GM21447 (cell line): ENCODE measurements around the gene ELOB.

ENCODE experiments used
- ATAC-seq: cut with Tn5 transposase; IDR thresholded peaks from one replicate; pipeline ENCODE4 v1.9.1; 2021; ENCODE audit not compliant: unreplicated experiment

The ELOB gene

DNA sequence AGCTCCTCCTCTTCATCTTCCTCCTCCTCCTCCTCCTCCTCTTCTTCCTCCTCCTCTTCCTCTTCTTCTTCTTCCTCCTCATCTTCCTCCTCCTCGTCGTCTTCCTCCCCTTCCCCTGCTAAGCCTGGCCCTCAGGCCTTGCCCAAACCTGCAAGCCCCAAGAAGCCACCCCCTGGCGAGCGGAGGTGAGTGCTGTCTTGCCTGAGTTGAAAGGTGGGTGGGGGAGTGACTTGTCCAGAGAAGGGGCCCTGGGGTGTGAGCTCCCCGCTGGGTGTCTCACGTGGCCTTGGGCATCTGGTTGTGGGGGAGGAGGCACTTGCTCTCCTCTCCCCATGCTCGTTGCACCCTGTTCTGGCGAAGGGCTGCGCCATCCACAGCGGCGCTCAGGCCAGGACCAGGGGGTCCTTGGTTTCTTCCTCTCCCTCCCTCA lies 8.0 kb downstream of the ELOB start:
- no peak for ATAC-seq

DNA sequence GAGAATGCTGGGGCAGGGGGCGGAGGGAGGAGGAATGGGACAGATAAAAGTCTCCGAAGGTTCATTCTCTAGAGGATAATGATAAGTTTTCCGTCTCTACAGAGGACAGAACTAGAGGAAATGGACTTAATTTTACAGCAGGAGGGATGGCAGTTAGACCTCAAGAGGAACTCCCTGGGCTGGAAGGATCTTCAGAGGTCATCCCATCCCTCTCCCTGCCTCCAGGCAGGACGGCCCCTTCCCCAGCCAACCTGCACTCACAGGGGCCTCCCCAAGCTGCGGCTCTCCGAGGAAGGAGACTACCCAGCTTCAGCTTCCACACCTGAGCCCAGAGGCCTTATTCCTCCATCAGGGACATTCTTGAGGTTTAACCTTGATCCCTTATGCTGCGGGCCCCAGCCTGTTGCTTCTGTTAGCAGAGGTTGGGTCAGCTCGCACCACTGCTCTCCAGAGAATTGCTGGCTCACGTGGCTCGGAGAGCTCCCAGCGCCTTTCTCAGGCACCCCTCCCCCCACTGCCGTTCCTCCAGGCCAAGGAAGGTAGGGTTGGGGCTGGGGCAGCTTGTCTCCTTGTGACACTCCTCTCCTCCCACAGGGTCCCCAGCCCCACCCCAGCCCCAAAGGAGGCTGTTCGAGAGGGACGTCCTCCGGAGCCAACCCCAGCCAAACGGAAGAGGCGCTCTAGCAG lies 8.5 kb downstream of the ELOB start:
- no peak for ATAC-seq

DNA sequence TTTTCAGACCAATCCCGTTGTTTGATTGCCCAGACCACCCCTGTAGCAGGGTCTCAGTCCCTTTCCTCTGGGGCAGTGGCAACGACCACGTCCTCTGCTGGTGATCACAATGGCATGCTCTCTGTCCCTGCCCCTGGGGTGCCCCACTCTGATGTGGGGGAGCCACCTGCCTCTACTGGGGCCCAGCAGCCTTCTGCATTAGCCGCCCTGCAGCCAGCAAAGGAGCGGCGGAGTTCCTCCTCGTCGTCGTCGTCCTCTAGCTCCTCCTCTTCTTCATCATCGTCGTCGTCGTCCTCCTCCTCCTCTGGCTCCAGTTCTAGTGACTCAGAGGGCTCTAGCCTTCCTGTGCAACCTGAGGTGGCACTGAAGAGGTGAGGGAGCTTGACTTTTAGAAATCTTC lies 9.2 kb downstream of the ELOB start:
- no peak for ATAC-seq

DNA sequence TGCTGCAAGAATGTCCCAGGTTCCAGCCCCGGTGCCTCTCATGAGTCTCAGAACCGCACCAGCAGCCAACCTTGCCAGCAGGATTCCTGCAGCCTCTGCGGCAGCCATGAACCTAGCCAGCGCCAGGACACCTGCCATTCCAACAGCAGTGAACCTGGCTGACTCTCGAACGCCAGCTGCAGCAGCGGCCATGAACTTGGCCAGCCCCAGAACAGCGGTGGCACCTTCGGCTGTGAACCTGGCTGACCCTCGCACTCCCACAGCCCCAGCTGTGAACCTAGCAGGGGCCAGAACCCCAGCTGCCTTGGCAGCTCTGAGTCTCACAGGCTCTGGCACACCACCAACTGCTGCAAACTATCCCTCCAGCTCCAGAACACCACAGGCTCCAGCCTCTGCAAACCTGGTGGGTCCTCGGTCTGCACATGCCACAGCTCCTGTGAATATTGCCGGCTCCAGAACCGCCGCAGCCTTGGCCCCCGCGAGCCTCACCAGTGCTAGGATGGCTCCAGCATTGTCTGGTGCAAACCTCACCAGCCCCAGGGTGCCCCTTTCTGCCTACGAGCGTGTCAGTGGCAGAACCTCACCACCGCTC lies 9.8 kb downstream of the ELOB start:
- no peak for ATAC-seq

DNA sequence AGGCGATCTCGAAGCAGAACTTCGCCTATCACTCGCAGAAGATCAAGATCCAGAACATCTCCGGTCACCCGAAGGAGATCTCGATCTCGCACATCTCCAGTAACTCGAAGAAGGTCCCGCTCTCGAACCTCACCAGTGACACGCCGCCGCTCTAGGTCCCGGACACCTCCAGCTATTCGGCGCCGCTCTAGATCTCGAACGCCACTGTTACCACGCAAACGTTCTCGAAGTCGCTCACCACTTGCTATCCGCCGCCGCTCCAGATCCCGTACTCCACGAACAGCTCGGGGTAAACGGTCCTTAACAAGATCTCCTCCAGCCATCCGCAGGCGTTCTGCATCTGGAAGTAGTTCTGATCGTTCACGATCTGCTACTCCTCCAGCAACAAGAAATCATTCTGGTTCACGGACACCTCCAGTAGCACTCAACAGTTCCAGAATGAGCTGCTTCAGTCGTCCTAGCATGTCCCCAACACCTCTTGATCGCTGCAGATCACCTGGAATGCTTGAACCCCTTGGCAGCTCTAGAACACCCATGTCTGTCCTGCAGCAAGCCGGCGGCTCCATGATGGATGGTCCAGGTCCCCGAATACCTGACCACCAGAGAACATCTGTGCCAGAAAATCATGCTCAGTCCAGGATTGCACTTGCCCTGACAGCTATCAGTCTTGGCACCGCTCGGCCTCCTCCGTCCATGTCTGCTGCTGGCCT lies 10.5 kb downstream of the ELOB start:
- no peak for ATAC-seq

DNA sequence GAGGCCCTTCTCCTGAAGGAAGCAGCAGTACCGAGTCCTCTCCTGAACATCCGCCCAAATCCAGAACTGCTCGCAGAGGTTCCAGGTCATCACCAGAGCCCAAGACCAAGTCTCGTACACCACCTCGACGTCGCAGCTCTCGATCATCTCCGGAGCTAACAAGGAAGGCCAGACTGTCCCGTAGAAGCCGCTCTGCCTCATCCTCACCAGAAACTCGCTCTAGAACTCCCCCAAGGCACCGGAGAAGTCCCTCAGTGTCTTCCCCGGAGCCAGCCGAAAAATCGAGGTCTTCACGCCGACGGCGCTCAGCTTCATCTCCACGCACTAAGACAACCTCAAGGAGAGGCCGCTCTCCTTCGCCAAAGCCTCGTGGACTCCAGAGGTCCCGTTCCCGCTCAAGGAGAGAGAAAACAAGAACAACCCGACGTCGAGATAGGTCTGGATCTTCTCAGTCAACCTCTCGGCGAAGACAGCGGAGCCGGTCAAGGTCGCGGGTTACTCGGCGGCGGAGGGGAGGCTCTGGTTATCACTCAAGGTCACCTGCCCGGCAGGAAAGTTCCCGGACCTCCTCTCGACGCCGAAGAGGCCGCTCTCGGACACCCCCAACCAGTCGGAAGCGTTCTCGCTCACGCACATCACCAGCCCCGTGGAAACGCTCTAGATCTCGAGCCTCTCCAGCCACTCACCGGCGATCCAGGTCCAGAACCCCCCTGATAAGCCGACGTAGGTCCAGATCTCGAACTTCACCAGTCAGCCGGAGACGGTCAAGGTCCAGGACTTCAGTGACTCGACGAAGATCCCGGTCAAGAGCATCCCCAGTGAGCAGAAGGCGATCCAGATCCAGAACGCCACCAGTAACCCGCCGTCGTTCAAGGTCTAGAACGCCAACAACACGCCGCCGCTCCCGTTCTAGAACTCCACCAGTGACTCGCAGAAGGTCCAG lies 11.3 kb downstream of the ELOB start:
- no peak for ATAC-seq

DNA sequence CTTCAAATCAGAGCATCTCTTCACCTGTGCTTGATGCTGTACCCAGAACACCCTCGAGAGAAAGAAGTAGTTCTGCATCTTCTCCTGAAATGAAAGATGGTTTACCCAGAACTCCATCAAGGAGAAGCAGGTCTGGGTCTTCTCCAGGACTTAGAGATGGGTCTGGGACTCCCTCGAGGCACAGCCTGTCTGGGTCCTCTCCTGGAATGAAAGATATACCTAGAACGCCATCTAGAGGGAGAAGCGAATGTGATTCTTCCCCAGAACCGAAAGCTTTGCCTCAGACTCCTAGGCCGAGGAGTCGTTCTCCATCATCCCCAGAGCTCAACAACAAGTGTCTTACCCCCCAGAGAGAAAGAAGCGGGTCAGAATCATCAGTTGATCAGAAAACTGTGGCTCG lies 12.4 kb downstream of the ELOB start:
- ATAC-seq, result no peak

DNA sequence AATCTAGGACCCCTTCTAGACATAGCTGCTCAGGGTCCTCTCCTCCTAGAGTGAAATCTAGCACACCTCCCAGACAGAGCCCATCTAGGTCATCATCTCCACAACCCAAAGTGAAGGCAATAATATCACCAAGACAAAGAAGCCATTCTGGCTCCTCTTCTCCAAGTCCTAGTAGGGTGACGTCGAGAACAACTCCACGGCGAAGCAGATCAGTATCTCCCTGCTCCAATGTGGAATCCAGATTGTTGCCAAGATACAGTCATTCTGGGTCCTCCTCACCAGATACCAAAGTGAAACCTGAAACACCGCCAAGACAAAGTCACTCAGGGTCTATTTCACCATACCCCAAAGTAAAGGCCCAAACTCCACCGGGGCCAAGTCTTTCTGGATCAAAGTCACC lies 13.9 kb downstream of the ELOB start:
- ATAC-seq, result no peak

DNA sequence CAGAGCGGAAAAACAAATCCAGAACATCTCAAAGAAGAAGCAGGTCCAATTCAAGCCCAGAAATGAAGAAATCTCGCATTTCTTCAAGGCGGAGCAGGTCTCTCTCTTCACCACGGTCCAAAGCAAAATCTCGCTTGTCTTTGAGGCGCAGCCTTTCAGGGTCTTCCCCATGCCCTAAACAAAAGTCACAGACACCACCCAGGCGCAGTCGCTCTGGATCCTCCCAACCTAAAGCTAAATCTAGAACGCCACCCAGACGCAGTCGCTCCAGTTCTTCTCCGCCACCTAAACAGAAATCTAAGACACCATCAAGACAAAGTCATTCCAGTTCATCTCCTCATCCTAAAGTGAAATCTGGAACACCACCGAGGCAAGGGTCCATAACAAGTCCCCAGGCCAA lies 14.4 kb downstream of the ELOB start:
- no peak for ATAC-seq

DNA sequence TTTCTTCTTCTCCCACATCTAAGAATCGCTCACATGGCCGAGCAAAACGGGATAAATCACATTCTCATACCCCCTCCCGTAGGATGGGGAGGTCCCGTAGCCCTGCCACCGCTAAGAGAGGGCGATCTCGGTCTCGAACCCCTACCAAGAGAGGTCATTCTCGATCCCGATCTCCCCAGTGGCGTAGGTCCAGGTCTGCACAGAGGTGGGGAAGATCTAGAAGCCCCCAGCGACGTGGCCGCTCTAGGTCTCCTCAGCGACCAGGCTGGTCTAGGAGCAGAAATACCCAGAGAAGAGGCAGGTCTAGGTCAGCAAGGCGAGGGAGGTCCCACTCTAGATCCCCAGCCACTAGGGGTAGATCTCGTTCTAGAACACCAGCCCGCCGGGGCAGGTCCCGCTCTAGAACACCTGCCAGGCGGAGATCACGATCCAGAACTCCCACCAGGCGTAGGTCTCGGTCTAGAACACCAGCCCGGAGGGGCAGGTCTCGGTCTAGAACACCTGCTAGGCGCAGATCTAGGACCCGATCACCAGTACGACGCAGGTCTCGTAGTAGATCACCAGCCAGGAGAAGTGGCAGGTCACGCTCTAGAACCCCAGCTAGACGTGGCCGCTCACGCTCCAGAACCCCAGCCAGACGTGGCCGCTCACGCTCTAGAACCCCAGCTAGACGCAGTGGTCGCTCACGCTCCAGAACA lies 15.0 kb downstream of the ELOB start:
- ATAC-seq, result no peak

DNA sequence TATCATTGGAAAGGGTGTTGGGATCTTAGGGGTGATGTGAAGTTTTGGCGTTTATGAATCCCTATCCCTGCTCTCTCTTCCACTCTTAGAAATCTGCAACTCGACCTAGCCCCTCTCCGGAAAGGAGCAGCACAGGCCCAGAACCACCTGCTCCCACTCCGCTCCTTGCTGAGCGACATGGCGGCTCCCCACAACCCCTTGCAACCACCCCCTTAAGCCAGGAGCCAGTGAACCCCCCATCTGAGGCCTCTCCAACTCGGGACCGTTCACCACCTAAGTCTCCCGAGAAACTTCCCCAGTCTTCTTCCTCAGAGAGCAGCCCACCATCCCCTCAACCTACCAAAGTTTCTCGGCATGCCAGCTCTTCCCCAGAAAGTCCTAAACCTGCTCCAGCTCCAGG lies 15.6 kb downstream of the ELOB start:
- ATAC-seq, result no peak

DNA sequence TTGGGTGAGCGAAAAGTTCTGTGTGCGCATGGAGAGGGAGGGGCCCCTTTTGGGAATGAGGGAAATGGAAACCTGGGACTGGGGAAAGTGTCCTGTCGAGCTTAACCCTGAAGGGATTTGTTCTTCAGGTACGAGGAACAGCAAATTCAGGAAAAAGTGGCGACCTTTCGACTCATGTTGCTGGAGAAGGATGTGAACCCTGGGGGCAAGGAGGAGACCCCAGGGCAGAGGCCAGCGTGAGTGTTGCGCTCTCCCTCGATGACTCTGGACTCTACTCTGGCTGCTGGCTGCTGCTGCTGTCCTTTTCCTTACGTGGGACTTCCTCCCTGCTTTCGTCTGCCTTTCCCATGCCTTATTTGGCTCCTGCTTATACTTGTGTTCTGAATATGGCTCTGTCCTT lies 19.7 kb downstream of the ELOB start:
- no peak for ATAC-seq

DNA sequence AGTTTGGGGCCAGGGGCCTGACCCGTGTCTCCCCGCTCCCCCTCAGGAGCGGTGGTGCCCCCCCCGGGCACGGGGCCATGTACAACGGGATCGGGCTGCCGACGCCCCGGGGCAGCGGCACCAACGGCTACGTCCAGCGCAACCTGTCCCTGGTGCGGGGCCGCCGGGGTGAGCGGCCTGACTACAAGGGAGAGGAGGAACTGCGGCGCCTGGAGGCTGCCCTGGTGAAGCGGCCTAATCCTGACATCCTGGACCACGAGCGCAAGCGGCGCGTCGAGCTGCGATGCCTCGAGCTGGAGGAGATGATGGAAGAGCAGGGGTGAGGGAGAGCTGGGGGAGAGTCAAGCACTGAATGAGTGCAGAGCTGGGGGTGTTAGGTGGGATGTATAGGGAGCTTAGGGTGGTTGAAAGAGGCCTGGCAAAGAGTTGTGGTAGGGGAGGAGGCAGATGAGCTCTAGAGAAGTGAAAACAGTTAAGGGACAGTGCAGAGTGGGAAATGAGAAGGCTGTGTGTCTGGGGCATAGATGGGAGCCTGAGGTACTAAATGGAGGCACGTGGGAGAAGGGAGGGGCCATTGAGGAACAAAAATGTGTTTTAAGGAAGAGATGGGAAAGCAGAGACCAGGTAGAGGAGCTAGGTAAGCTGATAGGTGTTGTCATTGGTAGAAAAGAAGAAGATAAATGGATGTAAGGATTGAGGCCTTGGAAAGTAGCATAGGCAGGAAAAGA lies 20.6 kb downstream of the ELOB start:
- no peak for ATAC-seq

DNA sequence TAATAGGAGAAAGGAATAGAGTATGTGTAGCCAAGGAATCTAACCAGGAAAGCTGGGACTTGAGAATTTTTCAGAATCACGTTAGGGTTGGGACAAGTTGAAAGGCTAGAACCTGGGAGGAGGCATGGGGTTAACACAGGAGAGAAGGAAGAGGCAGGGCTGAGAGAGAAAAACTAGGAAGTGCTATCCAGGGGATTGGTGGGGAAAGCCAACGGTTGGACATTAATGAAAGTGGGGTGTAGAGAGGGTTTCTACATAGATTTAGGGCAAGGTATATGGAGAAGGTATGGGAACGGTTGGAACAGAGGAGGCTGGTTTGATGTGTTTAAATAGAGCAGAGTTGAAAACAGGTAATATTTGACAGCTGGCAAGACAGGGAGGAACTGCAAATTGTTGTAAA lies 21.9 kb downstream of the ELOB start:
- ATAC-seq, result no peak

DNA sequence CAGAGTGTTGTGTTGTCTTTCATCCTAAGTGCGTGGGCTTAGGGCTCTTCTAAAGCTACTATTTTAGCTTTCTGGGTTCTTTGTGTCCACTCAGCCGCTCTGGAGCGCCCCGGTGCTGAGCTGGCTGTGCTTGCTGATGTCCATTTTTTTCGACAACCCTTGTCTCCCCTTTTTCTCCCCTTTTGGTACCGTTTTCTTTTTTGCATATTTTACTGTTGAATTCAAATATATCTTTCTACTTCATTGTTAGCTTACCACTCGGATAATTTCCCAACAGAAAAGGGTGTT lies 23.4 kb downstream of the ELOB start:
- ATAC-seq, result no peak

DNA sequence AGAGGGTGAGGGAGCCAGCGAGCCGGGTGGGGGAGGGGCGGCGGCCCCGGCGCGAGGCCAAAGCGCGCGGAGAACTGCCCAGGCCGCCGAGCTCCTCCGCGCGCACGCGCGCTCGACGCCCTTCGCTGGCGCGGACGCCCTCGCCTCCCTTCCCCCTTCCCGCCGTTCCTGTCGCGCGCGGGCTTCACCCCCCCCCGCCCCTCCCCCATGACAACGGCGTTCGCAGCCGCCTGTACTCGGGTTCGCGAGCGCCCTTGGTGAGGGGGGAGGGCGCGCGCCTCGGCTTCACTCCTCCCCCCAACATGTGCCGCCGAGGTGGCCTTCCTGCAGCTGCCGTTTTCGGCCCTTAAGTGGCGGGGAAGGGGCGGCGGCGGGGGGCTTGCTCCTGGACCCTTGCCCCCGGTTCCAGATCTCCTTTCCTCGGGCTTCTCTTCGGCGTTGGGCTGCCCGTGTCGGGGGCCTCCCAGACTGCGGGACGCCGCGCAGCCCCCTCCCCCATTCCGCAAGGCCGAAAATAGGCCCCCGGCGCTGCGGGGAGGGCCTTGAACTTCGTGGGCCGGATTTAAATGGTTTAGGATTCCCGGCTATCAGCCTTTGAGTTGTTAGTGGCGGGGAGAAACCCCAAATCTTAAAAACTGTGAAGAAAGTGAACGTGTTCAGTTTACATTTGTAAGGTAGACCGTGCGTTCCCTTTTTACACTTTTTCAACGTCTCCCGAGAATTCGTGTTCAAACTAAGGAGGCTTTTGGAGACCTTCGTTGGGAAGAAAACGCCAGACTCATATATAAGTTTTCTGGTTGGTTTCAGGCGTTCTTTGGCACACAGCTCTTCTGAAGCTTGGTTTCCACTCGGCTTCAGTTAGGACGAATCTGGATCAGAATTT lies 24.0 kb downstream of the ELOB start:
- peak; percentile 31 for ATAC-seq

DNA sequence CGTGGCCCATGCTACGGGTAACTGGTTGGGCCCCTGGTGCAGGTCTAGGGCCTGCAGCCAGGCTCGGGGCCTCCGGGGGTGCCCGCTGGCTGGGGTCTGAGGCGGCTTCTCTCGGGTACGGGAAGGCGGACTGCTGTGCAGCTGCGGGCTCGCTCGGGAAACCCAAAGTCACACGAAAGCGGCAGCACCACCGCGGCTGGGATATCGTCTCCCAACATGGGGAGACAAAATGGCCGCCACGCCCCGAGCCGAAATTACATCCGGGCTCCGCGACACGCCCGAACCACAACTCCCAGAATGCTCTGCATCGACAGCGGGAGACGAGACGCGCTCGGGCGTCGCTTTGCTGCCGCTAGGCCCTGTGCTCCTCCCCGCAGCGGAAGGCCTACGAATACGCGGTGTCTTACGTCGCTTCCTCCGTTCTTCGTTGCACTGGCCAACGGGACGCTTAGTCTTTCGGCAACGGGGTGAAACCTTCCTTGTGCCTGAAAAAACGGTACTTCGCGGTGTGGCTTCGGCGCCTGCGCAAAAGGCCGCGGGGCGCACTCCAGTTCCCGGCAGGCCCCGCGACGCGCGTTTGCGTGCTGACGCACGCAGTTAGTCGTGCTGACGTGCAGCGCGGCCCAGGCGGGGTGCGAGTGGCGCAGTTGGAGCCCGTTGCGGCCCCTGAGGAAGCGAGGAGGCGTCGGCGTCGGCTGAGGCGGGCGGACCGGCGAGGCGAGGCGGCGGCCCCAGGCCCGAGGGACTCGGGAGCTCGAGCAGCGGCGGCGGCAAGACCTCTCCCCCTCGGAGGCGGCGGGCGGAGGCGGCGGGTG lies 24.8 kb downstream of the ELOB start, which contains the start of gene SRRM2:
Gene SRRM2, plus strand, starts transcription at position 604 of the 815 bp plus-strand sequence. CDS start 3,727 bp downstream, outside the sequence.
- ATAC-seq, result peak; percentile 73

DNA sequence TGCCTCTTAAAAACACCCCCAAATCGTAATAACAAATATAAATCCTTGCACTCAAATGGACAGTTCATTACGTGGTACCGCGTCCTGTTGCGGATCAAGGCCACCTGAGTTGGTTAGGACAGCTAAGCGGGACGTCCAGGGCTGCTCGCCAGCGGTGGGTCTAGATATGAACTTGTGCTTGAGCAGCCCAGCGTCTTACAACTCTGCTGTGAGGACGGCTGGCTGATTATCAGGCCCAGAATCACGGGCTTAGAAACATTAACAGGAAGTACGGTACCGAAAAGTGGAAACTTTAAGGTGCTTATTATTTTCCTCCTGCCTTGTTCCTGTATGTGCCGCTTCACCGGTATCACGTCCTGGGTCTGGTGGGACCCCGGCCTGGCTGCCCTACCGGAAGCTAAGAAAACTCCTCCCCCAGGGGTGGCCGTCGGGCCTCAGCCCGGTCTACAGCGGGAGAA lies 25.5 kb downstream of the ELOB start:
- no peak for ATAC-seq
